Heart left ventricle (tissue), 16 donors: ENCODE data around the gene PHACTR3. TPM values are rescaled to one million over a fixed set of nuclear protein-coding genes. Genes with fewer than 3 reads are reported as not detected.

Source experiments
- ATAC-seq, 4 donors: fragments of 200-7000 bp; cut with Tn5 transposase; one replicate each; pipeline ENCODE4 v1.9.1; 2020 to 2022; ENCODE audit warnings: moderate library complexity in 4 of 4, mild to moderate bottlenecking in 3 of 4, moderate number of reproducible peaks in 1 of 4
- DNase-seq, 5 donors: peaks; one replicate each; pipeline ENCODE4 v3.0.0-alpha.2; 2020
- H3K27ac ChIP-seq, 12 donors: fragments of 200-600 bp; sonication (generic) in 4 of 12; one replicate each; pipeline versions ENCODE4 v1.5.0 to v1.8.0; 2016 to 2022; ENCODE audit warnings: mild to moderate bottlenecking in 2 of 12
- H3K27me3 ChIP-seq, 9 donors: fragments of 200-600 bp; sonication (generic) in 2 of 9; one replicate each; pipeline versions ENCODE4 v1.5.1 to v1.8.0; 2016 to 2022; ENCODE audit warnings: mild to moderate bottlenecking in 3 of 9
- H3K36me3 ChIP-seq, 9 donors: fragments of 200-600 bp; sonication (generic) in 2 of 9; one replicate each; pipeline versions ENCODE4 v1.5.0 to v1.8.0; 2018 to 2022; ENCODE audit warnings: mild to moderate bottlenecking in 2 of 9
- H3K4me1 ChIP-seq, 12 donors: fragments of 200-600 bp; sonication (generic) in 4 of 12; one replicate each; pipeline versions ENCODE4 v1.5.0 to v1.8.0; 2016 to 2022; ENCODE audit warnings: mild to moderate bottlenecking in 3 of 12
- H3K4me3 ChIP-seq, 12 donors: fragments of 200-600 bp; sonication (generic) in 4 of 12; one replicate each; pipeline versions ENCODE4 v1.5.0 to v1.8.0; 2017 to 2022; ENCODE audit warnings: mild to moderate bottlenecking in 9 of 12, moderate library complexity in 4 of 12
- H3K9me3 ChIP-seq, 12 donors: fragments of 200-600 bp; sonication (generic) in 4 of 12; one replicate each; pipeline versions ENCODE4 v1.5.0 to v1.8.0; 2016 to 2022; ENCODE audit warnings: mild to moderate bottlenecking in 1 of 12
- POLR2A ChIP-seq, 2 donors: fragments of 450-650 bp; IDR thresholded peaks; one replicate each; pipeline ENCODE4 v1.6.1; 2017; ENCODE audit warnings: antibody characterized with exemption in 2 of 2, mild to moderate bottlenecking in 2 of 2, moderate library complexity in 2 of 2
- WGBS, 4 donors: extraction: QIAGEN DNeasy Blood & Tissue Kit in 2 of 4; methylation state at CpG; one replicate each; pipeline versions ENCODE4 v1.1.5 to v1.1.7; 2013 to 2018; 5-methylcytosine and 5-hydroxymethylcytosine counted together
- intact Hi-C, 10 donors: fragments of 100-400 bp; cut with DNase I; formaldehyde crosslinking; loops; one replicate each; pipeline versions ENCODE4 v1.11.1 to v1.14.2; 2022
- polyA plus RNA-seq, 2 donors: library from polyadenylated mRNA; stranded (reverse); fragments of 200-250 nt; gene quantifications; one replicate each; pipeline ENCODE4 v1.2.3, GENCODE V29; 2013
- total RNA-seq, 9 donors: library from RNA; depleted of rRNA in 2 of 9; stranded (reverse); fragments of >200 nt in 2 of 9; fragmentation: NEBNext Ultra II Directional in 3 of 9; extraction: Animal tissue kit (Norgen Biotek cat#: 25700) in 3 of 9; gene quantifications; one replicate each; pipeline versions ENCODE4 v1.1.0 to v1.2.4, GENCODE V29; 2016 to 2023
- TF ChIP-seq, protein P1 (sequence below), 12 donors: fragments of 200-600 bp; sonication (generic) in 4 of 12; IDR thresholded peaks; one replicate each; pipeline versions ENCODE4 v1.5.0 to v1.8.0; 2018 to 2022; ENCODE audit warnings: antibody characterized with exemption in 12 of 12, mild to moderate bottlenecking in 5 of 12
- donor health status: ischemic (EF 13 %, LVEDD 7.1; RV severe dilation, severe dysfunction).
- donor health status: healthy with polysubstance abuse.
- donor health status: DM: no; HTN: yes; CAD: no.
- donor health status: DM: no; HTN: no; CAD: no.
- donor health status: ischemic (EF 25% LVEDD 6.9; RV normal size, moderate dysfunction).
- donor health status: ischemic (EF 25% LVEDD 5.7; RV mildly dilated, moderate dysfunction).
- donor health status: healthy.
- donor health status: DM: yes; HTN: yes; CAD: no.
- donor health status: ischemic (EF 35%, LVEDD 5.7; RV mildly dilated, moderate dysfunction).
- donor health status: nonischemic (EF 11% LVEDD 7.7; RV severe dilation, severe dysfunction).
- donor health status: DM: yes; HTN: yes; CAD: no.
- donor health status: PGD.
- donor health status: ischemic (EF 29% LVEDD 5.4; RV normal size, mild dysfunction).
- donor health status: nonischemic (EF 23%, LVEDD 6.1; RV moderate dilation, normal function).

The PHACTR3 gene
- total and polyA plus RNA-seq, 11 donors, result 0.19 to 14.6 (median 3.5) TPM

- H3K4me3 ChIP-seq, result no peak overlapping the region
- peaks cover 9 to 60% (median 29%) of the 10 kb centered on the region in 9 donors for H3K27me3 ChIP-seq
- intact Hi-C loops, result loop anchor here in 8 of 10 donors (1.0 to 5.0 kb wide), 5 partner anchors 149 to 153 kb away; no protein-coding TSS in a partner anchor
- peaks cover 0 to 18% (median 0%) of the 10 kb centered on the region in 12 donors for H3K4me1 ChIP-seq
- no peaks in the 10 kb centered on the region for H3K36me3 ChIP-seq
- TF ChIP-seq, protein P1, sequence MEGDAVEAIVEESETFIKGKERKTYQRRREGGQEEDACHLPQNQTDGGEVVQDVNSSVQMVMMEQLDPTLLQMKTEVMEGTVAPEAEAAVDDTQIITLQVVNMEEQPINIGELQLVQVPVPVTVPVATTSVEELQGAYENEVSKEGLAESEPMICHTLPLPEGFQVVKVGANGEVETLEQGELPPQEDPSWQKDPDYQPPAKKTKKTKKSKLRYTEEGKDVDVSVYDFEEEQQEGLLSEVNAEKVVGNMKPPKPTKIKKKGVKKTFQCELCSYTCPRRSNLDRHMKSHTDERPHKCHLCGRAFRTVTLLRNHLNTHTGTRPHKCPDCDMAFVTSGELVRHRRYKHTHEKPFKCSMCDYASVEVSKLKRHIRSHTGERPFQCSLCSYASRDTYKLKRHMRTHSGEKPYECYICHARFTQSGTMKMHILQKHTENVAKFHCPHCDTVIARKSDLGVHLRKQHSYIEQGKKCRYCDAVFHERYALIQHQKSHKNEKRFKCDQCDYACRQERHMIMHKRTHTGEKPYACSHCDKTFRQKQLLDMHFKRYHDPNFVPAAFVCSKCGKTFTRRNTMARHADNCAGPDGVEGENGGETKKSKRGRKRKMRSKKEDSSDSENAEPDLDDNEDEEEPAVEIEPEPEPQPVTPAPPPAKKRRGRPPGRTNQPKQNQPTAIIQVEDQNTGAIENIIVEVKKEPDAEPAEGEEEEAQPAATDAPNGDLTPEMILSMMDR (IDR thresholded peaks at IDR 0.05), result no peak
- no peak for TF ChIP-seq POLR2A (IDR thresholded peaks at IDR 0.05)
- H3K9me3 ChIP-seq, result no peaks in the 10 kb centered on the region
- 89 to 97% (median 93%) methylated on average over 3 of the region's 3 CpGs for WGBS, 4 donors
- DNase-seq, result peak in 1 of 5 donors; percentile 1
- H3K27ac ChIP-seq, result no peak overlapping the region
- ATAC-seq, result no peak
Observed at GRCh38 chr20:59599941-59600340, 4.4 kb upstream of the PHACTR3 start.

DNA sequence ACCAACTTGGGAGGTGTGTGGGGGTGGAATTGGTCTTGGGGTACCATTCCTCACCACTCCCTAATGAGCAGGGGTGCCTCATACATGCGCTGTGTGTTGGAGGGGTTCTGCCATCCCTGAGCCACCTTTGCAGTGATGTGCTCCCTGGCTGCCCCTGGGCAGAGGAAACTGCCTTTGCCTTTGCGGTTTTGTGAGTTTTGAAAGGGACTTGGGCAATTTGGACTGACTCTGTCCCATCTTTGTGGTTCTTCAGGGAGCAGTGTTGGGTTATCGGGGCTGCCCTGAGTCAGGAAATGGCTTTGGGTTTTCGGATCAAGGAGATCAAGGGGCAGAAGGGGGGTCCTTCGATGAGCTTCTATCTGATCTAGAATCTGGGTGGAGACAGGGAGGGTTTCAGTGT is 3.9 kb upstream of the PHACTR3 start:
- H3K27me3 ChIP-seq, result peaks cover 14 to 65% (median 35%) of the 10 kb centered on the region in 9 donors
- DNase-seq, result peak in 1 of 5 donors; percentile 2
- no peaks in the 10 kb centered on the region for H3K36me3 ChIP-seq
- ATAC-seq, result no peak
- intact Hi-C loops, result no loop called here
- no peaks in the 10 kb centered on the region for H3K9me3 ChIP-seq
- peaks cover 0 to 23% (median 0%) of the 10 kb centered on the region in 12 donors for H3K4me1 ChIP-seq
- H3K27ac ChIP-seq, result no peak overlapping the region
- WGBS, 4 donors, result 76 to 82% (median 78%) methylated on average over 5 of the region's 5 CpGs
- no peak overlapping the region for H3K4me3 ChIP-seq
- no peak for TF ChIP-seq POLR2A (IDR thresholded peaks at IDR 0.05)
- TF ChIP-seq, protein P1 (IDR thresholded peaks at IDR 0.05), result no peak

GRCh38 chr20:59602546-59603080 is 1.7 kb upstream of the PHACTR3 start:
- 64 to 84% (median 78%) methylated on average over 3 of the region's 3 CpGs for WGBS, 4 donors
- Histone ChIP-seq H3K27me3 (peaks cover 15 to 82% (median 51%) of the 10 kb centered on the region in 9 donors), H3K27ac (no peak overlapping the region), H3K9me3 (no peaks in the 10 kb centered on the region), H3K4me1 (peaks cover 0 to 19% (median 0%) of the 10 kb centered on the region in 12 donors), H3K4me3 (no peak overlapping the region), H3K36me3 (no peaks in the 10 kb centered on the region)
- peak in 1 of 5 donors; percentile 12 for DNase-seq
- TF ChIP-seq, protein P1 (IDR thresholded peaks at IDR 0.05), result no peak
- no peak for TF ChIP-seq POLR2A (IDR thresholded peaks at IDR 0.05)
- no peak for ATAC-seq
- intact Hi-C loops, result no loop called here

DNA sequence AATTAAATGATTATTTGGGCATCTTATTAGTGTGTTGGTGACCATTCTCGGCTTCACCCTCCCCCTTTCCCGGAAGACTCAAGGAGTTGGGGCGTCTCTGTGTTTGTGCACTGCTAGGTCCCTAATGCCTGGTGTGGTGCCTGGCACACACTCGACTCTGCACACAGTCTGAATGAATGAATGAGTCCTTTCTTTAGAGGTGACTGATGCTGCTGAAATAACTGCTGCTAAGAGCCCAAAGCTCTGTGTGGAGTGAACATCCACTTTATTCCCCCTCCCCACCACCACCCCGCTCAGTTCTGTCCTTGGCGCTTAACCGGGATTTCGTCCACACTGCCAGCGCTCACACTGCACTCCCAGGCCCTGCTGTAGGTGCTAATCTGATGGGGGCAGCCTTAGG is 1.2 kb upstream of the PHACTR3 start:
- ATAC-seq (no peak), DNase-seq (no peak)
- 67 to 73% (median 71%) methylated on average over 9 of the region's 9 CpGs for WGBS, 4 donors
- H3K4me1 ChIP-seq, result peaks cover 0 to 19% (median 0%) of the 10 kb centered on the region in 12 donors
- H3K27ac ChIP-seq, result no peak overlapping the region
- peaks cover 13 to 86% (median 52%) of the 10 kb centered on the region in 9 donors for H3K27me3 ChIP-seq
- intact Hi-C loops, result no loop called here
- no peaks in the 10 kb centered on the region for H3K36me3 ChIP-seq
- H3K4me3 ChIP-seq, result no peak overlapping the region
- no peaks in the 10 kb centered on the region for H3K9me3 ChIP-seq
- TF ChIP-seq POLR2A (IDR thresholded peaks at IDR 0.05), result no peak
- TF ChIP-seq, protein P1 (IDR thresholded peaks at IDR 0.05), result no peak
